HuH-7.5 (cell line): Measurements from ENCODE around the gene TTLL5.
A peak's percentile ranks its signal among the peaks of the same experiment; 100 is the strongest.

ENCODE experiments used
- DNase-seq: peaks from one replicate; pipeline ENCODE4 v3.0.0; 2011; ENCODE audit warnings: low spot score

TTLL5 gene

DNA sequence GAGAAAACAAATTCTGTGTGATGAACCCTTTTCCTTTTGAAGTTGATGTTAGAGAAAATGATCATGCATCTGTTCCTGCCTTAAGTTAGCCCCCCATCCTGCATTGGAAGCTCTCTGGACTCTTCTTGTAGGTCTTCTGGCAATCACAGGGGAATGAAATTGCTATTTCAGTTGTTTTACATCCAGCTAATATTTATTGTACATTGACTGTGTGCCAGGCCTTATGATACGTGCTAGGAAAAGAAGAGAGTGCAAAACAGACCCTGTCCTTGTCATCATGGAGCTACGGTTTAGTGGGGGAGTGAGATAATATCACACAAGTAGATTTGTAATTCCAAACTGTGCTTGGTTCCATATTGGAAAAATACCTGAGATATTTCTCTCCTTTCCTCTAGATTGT, 202.2 kb downstream of the TTLL5 start:
- DNase-seq, result no peak

DNA sequence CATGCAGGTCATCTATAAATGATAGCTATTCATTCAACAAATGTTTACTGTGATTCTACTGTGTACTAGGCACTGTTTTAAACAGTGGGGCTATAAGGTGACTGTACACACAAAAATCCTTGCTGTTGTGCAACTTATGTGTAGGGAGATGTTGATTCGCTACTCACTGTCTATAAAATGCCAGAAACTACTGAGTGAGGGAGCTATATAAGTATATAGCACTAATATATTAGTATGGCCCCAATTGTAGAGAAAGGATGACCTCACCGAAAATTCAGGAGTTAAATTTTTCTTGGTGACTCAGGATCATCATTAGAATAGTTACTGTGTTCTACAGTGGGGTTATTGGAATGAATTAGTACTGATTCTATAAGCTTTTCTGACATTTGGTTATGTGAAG, 203.3 kb downstream of the TTLL5 start:
- DNase-seq, result no peak

DNA sequence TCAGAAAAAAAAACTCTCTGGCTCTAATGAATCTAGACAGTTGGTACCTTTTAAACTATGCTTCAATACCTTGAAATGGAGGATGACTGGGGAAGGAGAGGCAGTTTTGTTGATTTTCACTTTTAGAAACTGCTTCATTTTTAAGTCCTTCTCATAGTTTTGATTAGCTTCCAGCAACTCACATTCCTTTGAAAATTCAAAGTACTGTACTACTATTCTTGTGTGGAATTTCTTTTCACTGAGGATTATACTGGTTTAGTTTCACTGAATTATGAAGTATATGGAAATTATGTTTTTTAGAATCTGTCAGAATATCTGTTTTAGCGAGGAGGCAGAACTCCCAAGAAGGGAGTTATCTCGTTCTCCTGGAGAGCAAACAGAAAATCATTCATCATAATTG, 204.5 kb downstream of the TTLL5 start:
- DNase-seq, result no peak

DNA sequence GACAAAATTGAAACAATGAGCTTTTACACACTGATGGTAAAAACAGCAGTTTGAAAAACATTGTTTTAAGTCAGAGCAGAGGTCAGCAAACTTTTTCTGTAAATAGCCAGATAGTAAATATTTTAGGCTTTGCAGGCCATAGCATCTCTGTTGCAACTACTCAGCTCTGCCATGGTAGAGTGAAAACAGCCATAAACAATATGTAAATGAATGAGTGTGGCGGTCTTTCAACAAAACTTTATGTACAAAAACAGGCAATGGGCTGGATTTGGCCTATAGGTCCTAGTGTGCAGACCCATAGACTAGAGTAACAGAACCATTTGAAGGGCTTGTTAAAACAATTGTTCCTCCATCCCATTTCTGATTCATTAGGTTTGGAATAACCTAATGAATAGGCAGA, 205.9 kb downstream of the TTLL5 start:
- DNase-seq, result no peak

DNA sequence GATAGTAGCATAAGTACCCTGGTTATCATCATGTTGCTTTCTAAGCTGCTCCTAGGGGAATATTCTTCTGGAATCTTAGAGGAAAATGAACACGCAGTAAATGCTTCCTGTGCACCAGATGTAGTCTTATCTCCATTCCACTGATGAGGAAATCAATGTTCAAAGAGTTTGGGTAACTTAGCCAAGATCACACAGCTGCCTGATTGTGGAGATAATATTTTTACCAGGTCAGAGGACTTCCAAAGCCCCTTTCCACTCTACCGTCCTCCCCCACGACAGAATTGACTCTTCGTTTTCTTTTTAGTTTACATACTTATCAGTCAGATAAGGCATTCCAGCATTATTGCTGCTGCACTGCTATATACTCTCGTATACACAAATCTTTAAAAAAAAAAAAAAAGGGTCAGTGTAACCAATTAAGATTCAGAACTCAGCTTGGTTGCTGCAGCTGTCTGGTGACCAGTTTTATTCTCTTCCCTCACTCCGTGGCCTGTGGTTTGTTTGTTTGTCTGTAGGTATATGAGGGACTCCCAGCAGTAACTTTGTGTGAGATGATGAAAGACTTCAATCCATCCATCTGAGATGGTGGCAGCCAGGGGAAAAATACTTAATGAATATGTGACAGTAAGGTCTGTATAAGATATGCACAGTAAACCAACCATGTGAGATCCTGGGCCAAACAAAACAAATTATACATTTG, 210.3 kb downstream of the TTLL5 start:
- no peak for DNase-seq

DNA sequence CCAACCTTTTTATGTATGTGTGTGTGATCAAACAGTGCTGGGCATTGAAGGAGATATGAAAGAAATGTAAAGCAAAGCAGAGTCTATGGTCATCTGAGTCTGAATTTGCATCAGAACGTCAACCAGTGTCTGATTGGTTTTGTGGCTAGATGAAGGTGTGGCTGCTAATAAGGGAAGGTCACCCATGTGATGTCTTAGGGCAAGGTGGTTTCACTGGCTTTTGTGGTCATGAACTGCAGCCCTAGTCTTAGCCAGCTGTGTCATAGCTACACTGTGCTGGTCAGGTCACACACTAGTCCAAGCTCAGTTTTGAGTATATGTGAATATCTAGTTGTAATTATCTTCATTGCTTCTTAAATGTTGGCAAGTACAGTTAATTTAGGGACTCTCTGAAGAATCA, 214.9 kb downstream of the TTLL5 start:
- no peak for DNase-seq

DNA sequence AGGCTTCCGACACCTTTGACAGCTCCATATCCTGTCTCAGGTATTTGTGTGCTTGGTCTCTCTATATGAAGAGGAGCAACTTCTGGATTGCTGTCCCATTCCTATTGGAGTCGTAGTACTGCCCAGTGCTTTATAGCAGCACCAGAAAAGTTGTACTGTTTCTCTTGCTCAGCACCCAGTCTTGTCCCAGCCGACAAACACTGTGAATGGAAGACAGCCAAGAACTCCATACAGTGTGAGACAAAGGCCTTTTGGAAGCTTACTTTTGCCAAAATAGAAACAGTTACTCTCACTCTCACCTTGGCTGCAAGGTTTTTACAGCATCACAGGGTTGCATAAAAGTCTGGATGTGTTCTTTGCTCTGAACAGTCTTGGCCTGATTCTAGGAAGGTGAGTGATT, 215.5 kb downstream of the TTLL5 start:
- no peak for DNase-seq

DNA sequence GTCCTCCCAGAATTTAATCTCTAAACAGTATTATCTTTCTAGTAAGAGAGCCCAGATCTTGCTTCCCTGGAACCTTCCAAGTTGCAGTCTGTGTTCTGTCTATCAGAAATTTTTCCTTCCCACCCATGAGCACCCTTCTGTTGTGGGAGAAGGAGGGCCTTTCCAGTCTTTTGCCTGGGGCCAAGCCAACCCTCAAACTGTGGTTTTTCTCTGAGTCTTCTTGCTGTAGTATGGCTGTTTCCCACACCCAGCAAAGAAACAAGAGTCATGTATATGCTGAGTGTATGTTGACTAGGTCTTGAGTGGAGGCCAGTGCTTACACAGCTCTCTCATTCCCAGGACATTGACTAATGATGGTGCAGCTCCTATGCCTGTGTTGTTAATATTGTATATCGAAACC, 216.2 kb downstream of the TTLL5 start:
- DNase-seq, result no peak

DNA sequence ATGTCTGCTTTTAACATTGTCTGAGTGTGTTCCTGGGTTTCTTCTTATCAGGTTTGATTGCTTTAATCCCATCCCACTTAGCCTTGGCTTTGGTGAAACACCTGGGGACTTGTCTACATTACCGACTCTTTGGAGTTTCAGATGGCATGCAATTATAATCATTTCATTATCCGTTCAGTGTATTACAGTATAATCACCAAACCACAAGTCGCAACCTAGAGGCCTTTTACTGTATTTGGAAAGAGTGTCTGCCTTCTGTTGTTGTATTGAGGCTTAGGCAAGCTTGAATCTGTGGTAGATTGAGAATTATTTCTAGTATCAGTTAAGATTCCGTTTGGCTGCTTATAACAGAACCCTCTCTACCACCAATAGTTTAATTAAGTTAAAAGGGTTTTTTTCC, 216.8 kb downstream of the TTLL5 start:
- no peak for DNase-seq

DNA sequence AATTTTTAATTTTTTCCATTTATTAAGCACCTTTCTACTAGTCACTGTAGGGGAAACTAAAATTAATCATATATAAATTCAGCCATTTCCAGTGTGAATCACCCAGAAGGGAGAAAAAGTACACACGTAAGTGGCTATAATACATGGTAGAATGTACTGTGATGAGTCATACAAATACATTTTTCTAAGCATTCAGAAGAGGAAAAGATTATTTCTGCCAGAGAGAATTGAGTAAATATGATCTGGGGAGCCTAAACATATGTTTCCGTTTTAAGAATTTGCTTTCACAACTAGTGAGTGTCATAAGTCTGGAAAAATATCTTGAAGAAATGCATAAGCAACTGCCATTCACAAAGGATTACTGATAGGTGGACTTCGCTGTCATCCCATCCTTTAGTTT, 218.0 kb downstream of the TTLL5 start:
- no peak for DNase-seq

DNA sequence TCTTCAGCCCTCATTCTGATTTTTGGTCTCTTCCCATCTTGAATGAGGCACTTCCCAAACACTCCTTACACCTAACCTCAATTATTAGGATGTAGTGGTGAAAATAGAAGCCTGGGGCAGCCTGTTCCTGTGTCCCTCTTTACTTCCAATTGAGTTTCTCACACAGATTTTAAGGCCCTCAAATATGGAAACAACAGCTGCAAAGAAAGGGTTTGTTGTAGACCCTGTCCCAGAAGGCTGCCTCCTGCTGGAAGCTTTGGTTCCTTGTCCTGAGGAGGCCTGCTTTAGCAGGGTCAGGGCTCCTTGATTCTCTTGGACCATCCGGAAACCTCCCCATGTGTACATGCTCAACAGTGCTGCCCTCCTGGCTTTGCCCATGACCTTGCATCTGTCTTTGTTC, 219.5 kb downstream of the TTLL5 start:
- no peak for DNase-seq

DNA sequence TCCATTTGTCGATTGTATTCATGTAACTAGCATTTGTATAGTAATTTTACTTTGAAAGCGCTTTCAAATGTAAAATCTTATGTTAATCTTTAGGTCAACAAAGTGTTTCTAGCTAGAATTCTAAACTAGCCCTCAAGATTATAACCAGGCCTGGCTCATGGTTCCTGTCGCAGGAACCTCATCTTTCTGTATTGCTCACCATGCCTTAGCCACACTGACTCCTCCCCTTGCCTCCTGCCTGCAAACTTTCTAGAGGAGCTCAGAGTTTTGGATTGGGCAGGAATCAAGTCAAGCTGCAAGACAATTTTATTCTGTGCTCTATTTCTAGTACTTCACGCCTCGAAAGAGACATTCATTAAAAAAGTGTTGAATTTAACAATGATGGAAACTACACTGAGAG, 220.9 kb downstream of the TTLL5 start:
- no peak for DNase-seq

DNA sequence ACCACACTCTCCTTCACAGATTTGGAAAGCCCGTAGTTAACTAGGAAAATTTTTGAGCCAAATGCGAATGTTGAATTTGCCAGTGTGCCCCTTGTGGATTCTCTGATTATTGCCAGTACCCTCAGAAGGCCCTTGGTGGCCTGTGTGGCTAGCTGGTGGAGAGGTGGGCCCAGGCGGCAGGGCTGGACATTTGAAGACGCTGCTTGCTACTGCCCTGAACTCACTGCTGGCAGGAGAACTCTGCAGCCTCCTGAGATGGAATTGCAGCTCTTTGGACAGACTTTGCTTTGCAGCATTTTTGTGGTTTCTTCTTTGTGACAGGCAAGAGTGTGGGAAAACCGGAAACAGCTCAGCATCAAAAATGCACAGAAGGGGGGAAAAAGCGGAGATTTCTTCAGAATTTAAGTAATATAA, 223.2 kb downstream of the TTLL5 start:
- DNase-seq, result no peak

DNA sequence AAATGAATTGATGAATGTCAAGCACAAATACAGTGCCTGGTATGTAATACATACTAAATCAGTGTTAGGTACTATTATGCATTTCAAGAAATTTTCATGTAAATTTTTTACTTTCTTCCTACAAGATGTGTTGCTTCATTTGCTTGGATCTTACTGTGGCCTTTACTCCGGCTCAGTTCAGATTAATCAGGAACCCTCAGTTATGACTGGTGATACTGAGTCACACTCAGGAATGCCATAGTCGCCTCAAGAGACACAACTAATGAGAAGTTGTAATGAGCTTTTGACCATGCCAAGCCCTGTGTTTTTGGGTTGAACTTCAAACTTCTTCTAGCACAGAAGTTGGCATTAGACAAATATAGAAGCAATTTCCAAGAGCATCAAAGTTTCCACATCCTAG, 224.8 kb downstream of the TTLL5 start:
- DNase-seq, result no peak

DNA sequence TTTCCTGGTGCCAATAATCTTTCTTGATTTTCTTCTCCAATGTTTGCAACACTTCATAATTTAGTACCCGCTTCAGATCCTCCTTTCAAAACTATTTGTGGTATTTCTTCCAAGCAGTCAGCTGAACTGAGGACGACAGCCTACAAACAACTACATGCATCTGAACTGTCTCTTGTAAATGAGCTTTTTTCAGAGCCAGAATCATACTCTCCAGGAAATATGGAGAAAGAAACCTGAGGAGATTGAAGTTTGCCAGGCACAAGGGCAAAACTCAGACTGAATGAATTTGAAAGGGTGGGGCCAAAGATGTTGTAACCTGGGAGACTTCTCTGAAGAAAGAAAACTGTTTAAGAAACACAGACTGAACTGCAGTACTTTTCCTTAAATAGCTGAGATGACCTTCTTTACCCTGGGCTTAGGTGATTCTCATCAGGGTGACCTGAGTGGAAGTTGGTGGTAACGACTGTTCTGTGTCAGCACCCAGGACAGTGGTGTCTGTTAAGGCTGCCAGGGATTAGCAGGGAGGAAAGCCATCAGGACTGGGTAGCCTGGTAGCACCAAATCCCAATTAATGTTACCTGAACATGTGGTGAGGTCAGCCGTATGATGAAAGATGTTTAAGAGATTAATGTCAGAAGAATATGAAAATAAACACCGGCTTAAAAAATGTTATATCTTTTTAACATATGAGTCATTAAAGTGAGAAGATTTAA, 225.7 kb downstream of the TTLL5 start:
- DNase-seq, result no peak

DNA sequence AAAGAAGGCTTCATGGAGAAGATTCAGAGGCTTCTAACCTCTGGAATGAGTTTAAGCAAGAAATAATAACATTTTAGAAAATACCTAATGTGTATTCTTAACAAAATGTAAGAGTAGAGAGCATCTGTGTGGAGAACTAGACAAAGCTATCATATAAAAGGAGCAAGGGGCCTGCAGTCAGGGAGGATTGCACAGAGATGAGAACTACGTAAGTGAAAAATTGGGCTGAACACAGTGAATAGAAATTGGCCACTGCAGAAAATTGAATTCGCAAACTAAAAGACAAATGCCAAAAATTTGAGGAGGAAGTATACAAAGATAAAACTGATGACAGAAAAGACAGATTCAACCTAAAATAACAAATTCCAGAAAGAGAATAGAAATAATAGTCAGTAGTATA, 227.9 kb downstream of the TTLL5 start:
- DNase-seq, result no peak

DNA sequence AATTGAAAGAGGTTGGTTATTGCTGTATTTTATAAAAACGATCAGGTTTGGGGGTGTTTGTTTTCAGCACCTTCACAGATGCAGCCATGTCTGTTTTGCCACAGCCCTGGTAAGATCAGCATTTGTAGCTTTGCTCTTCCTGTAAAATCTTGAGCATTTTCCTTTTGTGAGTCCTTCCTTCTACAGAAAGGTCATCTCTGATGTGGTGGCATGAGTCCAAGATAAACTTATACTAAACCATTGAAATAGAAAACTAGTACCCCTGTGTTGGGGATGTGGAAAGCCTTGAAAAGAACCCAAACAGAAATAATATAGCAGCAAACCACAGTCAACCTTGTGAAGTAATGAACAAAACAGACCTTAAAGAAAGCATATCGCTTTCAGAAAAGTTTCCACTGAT, 235.3 kb downstream of the TTLL5 start:
- no peak for DNase-seq

DNA sequence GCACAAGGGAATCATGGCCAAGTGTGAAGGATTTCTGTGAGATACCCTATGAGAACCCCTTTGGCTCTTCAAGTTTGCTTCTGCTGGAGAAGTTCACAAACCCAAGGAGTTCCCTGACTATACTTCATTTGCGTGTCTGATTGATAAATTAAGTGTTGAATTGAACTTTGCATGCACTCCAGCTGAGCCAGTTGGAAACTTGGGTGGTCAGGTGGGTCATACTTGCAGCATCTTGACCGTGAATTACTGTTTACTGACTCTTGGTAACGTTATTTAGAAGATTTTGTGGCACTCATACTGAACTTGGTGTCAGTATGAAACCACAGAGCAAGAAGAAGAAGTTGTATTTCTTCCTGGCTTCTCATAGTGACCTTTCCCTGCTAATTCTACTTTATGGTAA, 243.3 kb downstream of the TTLL5 start:
- no peak for DNase-seq

DNA sequence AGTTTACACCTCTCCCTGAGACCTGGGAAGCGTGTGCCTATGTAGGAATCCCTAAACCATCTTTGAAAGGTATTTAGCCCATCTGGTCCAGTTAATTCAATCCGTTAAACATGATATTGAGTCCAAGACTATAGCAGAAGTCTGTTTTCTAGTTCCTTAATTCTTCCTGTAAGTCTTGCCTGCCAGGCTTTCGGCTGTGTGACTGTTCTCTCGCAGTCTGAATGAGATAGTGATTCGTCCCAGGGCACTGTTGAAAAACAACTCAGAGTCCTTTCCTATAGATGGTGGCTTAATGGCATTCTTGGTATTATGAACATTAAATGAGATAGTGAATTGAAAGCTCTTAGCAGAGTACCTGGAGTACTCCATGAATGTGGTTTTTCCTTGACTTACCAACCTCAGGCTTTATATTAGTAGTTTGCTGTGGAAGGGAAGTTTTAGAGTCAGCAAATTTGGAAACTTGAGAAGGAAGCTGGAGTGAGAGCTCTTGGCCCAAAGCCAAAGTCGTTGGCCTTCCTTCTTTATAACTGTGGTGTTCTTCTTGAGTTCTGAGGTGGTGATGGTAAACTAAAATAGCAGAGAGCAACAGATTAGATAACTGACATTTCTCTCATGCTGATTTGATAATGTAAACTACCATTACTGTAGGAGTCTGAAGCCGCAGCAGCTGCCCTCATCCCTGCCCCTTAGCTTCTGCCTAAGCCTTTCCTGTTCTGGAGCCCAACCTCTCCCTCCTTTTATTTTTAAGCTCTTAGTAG, 244.3 kb downstream of the TTLL5 start:
- no peak for DNase-seq

DNA sequence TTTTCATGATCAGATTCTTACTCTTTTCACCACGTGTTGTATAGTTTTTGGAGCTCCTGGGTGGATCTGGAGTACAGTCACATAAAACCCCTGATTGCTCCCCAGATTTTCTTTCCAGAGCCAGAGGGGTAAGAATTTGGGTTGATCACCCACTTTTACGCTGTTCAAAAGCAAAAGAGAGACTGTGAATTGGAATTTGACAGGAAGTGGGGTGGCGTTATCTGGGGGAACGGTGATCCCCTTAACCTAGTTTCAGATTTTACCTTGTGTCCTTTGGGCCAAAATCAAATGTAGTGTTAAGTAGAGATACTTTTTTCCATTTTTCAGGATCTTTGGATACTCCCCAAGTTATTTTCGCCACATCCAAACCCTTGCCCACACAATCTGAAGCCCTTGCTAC, 245.2 kb downstream of the TTLL5 start:
- no peak for DNase-seq

DNA sequence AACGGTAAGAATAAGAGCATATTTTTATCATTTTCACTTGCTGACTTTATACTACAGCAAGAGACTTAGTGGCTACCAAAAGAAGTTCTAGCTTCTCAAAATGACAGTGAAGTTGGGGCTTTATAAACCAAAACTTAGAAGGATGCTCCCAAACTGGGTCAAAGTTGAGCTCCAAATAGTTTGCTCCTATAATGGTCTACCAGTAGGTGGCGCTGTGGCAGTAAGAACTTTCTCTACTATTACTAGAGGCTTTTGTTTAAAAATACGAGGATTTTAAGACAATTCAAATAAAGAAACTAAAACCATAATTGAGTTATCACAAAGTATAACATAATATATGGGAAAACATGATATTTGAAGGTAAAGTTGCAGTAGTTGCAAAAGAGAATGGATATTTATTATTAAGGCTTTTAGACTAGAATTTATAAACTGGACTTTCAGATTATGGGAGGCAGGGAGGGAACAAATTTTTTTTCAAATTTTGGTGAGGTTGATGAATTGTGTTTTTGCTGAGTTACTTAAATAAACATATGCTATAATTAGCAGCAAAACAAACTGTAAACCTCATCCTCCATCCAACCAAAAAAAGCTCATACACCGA, 245.7 kb downstream of the TTLL5 start:
- peak; percentile 12 for DNase-seq

DNA sequence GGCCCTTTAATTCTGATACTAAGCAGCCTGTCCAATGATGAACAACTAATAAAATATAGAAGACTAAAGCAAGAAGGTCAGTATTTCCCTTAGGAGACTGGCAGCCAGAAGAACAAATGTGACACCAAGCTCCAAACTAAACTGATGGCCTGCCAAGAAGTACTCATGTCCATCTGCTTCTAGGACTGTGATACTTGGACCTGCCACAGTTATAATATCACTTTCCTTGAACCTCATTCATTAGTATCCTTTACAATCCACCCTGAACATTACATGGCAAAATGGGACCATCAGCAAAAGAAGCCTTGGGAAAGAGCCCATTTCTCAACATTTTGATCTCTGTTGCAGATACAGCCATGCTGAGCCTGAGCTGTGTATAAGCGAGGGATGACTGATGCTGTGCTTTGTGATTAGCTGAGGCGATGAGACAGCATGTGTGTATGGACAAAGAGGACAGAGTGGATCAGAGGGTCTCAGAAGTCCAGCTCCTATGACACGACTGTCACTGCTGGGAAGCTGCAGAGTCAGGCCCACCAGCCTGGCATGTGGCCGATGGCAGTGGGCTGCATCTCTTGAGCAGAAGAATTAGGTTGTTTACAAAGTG, 246.8 kb downstream of the TTLL5 start:
- no peak for DNase-seq

DNA sequence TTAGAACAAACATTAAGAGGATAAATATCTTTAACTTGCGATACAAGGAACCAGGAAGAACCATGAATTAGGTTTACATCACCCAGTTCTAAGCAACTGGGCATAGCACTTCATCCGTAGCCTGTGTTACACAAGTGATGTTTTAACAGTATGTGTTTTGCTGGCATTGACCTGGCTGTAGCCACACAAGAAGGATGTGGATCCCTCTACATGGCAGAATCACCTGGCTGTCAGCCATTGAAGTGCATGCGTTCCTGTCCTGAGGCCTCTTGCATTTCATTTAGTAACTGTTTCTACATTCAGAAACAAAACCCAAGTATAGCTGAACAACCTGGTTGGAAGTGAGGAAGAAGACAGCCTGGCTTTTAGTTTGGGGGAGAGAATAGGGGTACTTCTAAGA, 248.6 kb downstream of the TTLL5 start:
- no peak for DNase-seq
